ENCODE data around the gene TRIM34.
A peak's percentile ranks its signal among the peaks of the same experiment; 100 is the strongest.

TRIM34 gene

DNA sequence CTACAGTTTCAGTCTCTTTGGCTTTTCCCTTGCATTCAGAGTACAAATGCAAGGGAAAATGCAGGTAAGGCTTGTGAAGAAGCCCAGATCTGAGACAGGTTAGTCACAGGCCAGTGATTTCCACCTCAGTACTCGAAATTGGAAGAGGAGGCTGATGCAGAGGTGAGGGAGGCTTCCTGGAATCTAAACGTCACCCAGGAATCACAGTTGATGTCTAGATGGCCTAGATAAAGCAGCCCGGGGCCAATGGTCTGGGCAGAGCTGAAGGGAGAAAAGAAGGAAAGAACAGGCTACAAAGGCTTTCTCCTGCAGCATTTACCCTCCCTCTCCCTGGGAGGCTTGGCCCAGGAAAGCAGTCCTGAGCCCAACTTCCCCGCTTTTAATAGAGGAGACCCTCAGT is 19.9 kb upstream of the TRIM34 start:
- TF ChIP-seq, protein P1, sequence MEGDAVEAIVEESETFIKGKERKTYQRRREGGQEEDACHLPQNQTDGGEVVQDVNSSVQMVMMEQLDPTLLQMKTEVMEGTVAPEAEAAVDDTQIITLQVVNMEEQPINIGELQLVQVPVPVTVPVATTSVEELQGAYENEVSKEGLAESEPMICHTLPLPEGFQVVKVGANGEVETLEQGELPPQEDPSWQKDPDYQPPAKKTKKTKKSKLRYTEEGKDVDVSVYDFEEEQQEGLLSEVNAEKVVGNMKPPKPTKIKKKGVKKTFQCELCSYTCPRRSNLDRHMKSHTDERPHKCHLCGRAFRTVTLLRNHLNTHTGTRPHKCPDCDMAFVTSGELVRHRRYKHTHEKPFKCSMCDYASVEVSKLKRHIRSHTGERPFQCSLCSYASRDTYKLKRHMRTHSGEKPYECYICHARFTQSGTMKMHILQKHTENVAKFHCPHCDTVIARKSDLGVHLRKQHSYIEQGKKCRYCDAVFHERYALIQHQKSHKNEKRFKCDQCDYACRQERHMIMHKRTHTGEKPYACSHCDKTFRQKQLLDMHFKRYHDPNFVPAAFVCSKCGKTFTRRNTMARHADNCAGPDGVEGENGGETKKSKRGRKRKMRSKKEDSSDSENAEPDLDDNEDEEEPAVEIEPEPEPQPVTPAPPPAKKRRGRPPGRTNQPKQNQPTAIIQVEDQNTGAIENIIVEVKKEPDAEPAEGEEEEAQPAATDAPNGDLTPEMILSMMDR (conservative IDR thresholded peaks at IDR 0.05; ENCODE audit: low read depth, low read length): no peak
- DNase-seq (ENCODE audit: low read depth): no peak
- H3K4me3 ChIP-seq (ENCODE audit: low read length): no peak overlapping the region

DNA sequence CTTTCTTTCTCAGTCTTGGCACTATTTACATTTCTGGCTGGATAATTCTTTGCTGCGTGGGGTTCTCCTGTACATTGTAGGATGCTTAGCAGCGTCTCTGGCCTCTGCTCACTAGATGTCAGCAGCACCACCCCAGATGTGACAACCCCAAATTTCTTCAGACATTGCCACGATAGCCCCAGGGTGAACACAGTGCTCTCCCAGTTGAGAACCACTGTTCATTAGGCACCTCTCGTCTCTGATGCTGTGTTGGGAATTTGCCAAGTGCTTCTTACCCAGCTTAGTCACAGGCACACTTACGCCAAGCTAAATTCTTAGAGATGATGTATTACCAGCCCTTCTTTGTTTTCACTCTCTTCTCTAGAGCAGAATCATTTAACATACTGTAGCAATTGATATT is 19.0 kb upstream of the TRIM34 start:
- TF ChIP-seq, protein P1 (conservative IDR thresholded peaks at IDR 0.05; ENCODE audit: low read depth, low read length): no peak
- DNase-seq (ENCODE audit: low read depth): peak; percentile 79
- H3K4me3 ChIP-seq (ENCODE audit: low read length): no peak overlapping the region

DNA sequence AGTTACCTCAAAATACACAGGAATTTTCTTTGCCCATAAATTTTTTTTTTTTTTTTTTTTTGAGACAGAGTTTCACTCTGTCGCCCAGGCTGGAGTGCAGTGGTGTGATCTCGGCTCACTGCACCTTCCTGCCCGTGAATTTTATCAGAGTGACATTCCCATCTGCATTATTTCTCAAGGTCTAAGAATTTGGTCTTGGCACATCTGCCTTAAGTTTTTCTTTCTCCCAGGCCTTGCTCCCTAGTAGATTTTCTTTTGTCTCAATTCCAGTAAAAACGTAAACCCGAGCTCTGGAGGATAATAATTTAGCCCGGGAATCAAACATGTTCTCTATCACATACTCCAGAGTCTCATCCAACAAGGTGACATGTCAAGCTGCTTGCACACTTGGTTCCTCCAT is 16.0 kb upstream of the TRIM34 start:
- TF ChIP-seq, protein P1 (conservative IDR thresholded peaks at IDR 0.05; ENCODE audit: low read depth, low read length): no peak
- no peak for DNase-seq (ENCODE audit: low read depth)
- H3K4me3 ChIP-seq (ENCODE audit: low read length): no peak overlapping the region

DNA sequence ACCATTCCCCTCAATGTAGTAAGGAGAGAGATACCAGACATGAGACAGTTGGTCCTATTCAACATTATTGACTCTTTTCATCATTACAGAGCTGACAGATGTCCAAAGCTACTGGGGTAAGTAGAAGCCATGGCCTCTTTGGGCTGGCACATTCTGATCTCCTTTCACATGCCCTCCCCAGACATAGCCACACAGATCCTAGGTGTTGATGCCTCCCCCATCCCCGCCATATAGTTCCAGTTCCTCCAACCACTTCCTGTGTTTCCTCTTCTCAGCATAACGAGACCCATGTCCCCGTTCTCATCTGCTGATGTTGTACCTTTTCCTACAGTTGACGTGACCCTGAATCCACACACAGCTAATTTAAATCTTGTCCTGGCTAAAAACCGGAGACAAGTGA is 14.4 kb upstream of the TRIM34 start:
- TF ChIP-seq, protein P1 (conservative IDR thresholded peaks at IDR 0.05; ENCODE audit: low read depth, low read length): no peak
- no peak for DNase-seq (ENCODE audit: low read depth)
- H3K4me3 ChIP-seq (ENCODE audit: low read length): no peak overlapping the region

DNA sequence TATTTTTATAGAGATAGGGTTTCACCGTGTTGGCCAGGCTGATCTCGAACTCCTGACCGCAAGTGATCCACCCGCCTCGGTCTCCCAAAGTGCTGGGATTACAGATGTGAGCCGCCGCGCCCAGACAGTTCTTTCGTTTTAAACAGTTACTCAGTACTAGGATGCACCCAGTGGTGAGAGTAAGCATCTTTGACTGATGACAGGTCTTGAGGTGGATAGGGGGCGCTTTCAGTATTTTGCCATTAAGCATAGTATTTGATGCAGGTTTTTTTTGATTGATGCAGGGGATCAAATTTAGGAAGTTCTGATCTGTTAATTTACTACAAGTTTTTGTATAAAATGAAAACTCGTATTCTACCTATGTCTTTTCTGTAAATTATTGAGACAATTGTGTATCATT is 13.2 kb upstream of the TRIM34 start:
- DNase-seq (ENCODE audit: low read depth): no peak
- TF ChIP-seq, protein P1 (conservative IDR thresholded peaks at IDR 0.05; ENCODE audit: low read depth, low read length): no peak
- no peak overlapping the region for H3K4me3 ChIP-seq (ENCODE audit: low read length)

DNA sequence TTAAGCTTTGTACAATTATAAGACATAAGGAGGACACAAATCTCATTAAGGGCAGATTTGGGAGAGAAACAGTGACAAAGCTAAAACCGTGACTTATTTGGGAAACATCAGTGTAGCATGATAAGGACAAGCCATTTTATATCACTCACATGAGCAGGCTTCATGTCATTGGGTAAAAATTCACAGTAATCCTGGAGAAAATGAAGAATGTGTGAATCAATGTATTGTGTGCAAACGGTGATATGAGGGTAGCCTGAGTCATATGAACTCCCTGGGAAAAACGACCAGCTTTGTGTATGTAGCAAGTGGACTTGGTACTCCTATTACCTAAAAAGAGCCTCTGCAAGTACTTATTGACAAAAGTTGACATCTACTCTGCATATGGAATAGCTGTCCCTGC is 6.0 kb upstream of the TRIM34 start:
- no peak for DNase-seq (ENCODE audit: low read depth)
- H3K4me3 ChIP-seq (ENCODE audit: low read length): no peak overlapping the region
- TF ChIP-seq, protein P1 (conservative IDR thresholded peaks at IDR 0.05; ENCODE audit: low read depth, low read length): no peak

DNA sequence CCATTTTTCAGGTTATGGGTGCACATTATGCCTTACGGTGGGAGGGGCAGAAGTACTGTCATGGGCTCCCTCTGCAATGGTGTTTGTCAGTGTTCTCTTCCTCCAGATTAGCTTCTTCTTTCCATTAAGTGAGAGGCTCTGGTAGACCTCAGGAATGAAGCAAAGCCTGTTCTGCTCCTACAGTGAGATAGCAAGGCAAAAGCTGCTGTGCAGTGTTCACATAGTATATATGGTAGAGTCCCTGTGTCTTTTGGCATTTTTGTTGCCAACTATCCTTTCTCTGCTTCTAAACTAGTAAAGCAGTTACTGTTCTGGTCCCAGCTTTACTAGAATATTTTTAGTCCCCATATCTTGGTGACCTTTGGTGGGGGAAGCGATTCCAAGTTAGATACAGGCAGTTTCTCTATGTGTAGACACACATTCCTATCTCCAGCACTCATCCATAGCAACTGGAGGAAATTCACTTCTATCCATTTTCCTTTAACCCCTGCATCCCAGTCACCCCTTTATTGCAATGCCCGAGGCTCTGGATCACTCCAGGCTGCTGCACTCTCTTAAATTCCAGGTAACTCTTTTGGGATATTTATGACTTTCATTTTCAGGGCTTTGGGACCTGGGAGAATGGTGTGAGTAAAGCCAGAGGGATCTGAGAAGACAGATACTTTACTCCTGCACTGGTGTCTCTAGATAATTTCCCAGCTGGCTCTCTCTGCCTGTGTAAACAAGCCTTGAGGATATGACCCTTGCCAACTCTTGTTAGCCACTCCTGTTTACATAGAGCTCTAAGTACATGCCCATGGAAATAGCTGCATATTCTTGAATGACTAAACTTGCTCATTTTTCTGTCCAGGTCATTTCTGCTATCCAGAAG is 3.9 kb upstream of the TRIM34 start:
- TF ChIP-seq, protein P1 (conservative IDR thresholded peaks at IDR 0.05; ENCODE audit: low read depth, low read length): no peak
- peak; percentile 38 for DNase-seq (ENCODE audit: low read depth)
- H3K4me3 ChIP-seq (ENCODE audit: low read length): no peak overlapping the region
